ENCODE results near the gene ZBTB24. TPM values are rescaled to one million over a fixed set of nuclear protein-coding genes. Genes with fewer than 3 reads are reported as not detected.
A peak's percentile ranks its signal among the peaks of the same experiment; 100 is the strongest.

Gene ZBTB24
- total RNA-seq = 10 to 100 TPM in 1 of 4 donors, 1 to 10 TPM in 3; 3.7 to 10.5 (median 6.1) TPM

GRCh38 chr6:109482905-109483734 is at the start of gene ZBTB24:
Gene ZBTB24, minus strand, starts transcription at chr6:109483219. Its CDS starts 1,193 bp downstream, at chr6:109482026.
- Histone ChIP-seq H3K4me3 (peak within 1 kb of the TSS; percentile 66 to 100 (median 94)), H3K36me3 (peaks cover 0 to 15% of the 10 kb centered on the region in 2 donors), H3K27me3 (no peaks in the 10 kb centered on the region), H3K27ac (peak within 1 kb of the TSS; percentile 84 to 93 (median 88)), H3K4me1 (peaks cover 37 to 46% of the 10 kb centered on the region in 2 donors), H3K9me3 (no peaks in the 10 kb centered on the region)
- intact Hi-C loops (cut with DNase I; ENCODE audit: low total_unique reads) = loop anchor here (1.0 to 10.0 kb wide), 6 partner anchors 26 to 478 kb away; partner anchors contain the start of genes CD164, CEP57L1, PPIL6 and SMPD2
- DNase-seq (peak; percentile 82 to 88), ATAC-seq (peak; percentile 83 to 87)
- in situ Hi-C loops (cut with MboI; ENCODE audit: low sequenced_read_pairs in 4 of 4) = loop anchor here in 2 of 4 donors (10.0 kb wide), 2 partner anchors 48 to 212 kb away; partner anchors contain the start of genes AK9 (in 2 of the 2) and FIG4 (in 2 of the 2)
- TF ChIP-seq CTCF (IDR thresholded peaks at IDR 0.05 in 4 of 5, conservative IDR thresholded peaks at IDR 0.05 in 1 of 5) = no peak
- TF ChIP-seq POLR2A (IDR thresholded peaks at IDR 0.05) = peak; percentile 75 to 89

DNA sequence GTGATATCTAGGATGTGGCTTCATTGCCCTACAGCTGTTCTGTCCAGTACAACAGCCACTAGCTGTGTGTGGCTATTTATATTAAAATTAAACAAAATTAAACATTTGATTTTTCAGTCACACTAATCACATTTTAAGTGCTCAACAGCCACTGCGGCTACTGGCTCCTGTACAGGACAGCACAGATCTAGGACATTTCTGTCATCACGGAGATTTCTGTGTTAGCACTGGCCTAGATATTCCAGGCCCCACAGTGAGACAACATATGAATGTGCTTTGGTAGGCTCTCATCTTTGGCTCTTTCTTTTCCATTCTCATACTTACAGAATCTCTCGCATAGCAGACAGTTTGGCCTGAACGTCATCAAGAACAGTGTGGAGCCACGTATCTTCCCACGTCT is 48.4 kb upstream of the ZBTB24 start:
- no peak for ATAC-seq
- intact Hi-C loops (cut with DNase I; ENCODE audit: low total_unique reads) = no loop called here

GRCh38 chr6:109527989-109528388 is 45.0 kb upstream of the ZBTB24 start:
- ATAC-seq (no peak), DNase-seq (no peak)
- no peak overlapping the region for H3K4me3 ChIP-seq
- no peaks in the 10 kb centered on the region for H3K4me1 ChIP-seq
- TF ChIP-seq POLR2A (IDR thresholded peaks at IDR 0.05) (no peak), CTCF (IDR thresholded peaks at IDR 0.05 in 4 of 5, conservative IDR thresholded peaks at IDR 0.05 in 1 of 5) (no peak)
- H3K36me3 ChIP-seq = no peaks in the 10 kb centered on the region
- no peaks in the 10 kb centered on the region for H3K27me3 ChIP-seq
- in situ Hi-C loops (cut with MboI; ENCODE audit: low sequenced_read_pairs in 4 of 4) = loop anchor here in 2 of 4 donors (25.0 kb wide), 2 partner anchors 509 to 859 kb away; no protein-coding TSS in a partner anchor
- H3K9me3 ChIP-seq = no peaks in the 10 kb centered on the region
- H3K27ac ChIP-seq = no peak overlapping the region
- intact Hi-C loops (cut with DNase I; ENCODE audit: low total_unique reads) = loop anchor here (10.0 kb wide), 1 partner anchor 507 kb away; no protein-coding TSS in a partner anchor

More for the DNA sequence above, 48.4 kb upstream of the ZBTB24 start:
- TF ChIP-seq CTCF (IDR thresholded peaks at IDR 0.05 in 4 of 5, conservative IDR thresholded peaks at IDR 0.05 in 1 of 5) (no peak), POLR2A (IDR thresholded peaks at IDR 0.05) (no peak)
- no peaks in the 10 kb centered on the region for H3K36me3 ChIP-seq
- H3K4me1 ChIP-seq = no peaks in the 10 kb centered on the region
- H3K9me3 ChIP-seq = no peaks in the 10 kb centered on the region
- in situ Hi-C loops (cut with MboI; ENCODE audit: low sequenced_read_pairs in 4 of 4) = loop anchor here in 2 of 4 donors (25.0 kb wide), 2 partner anchors 506 to 856 kb away; no protein-coding TSS in a partner anchor
- no peak for DNase-seq
- no peaks in the 10 kb centered on the region for H3K27me3 ChIP-seq
- H3K4me3 ChIP-seq = no peak overlapping the region
- no peak overlapping the region for H3K27ac ChIP-seq

- in situ Hi-C loops (cut with MboI; ENCODE audit: low sequenced_read_pairs in 4 of 4) = loop anchor here in 2 of 4 donors (25.0 kb wide), 2 partner anchors 510 to 860 kb away; no protein-coding TSS in a partner anchor
- TF ChIP-seq CTCF (IDR thresholded peaks at IDR 0.05 in 4 of 5, conservative IDR thresholded peaks at IDR 0.05 in 1 of 5) (peak; percentile 5 to 49 (median 25)), POLR2A (IDR thresholded peaks at IDR 0.05) (no peak)
- H3K36me3 ChIP-seq = no peaks in the 10 kb centered on the region
These were observed 44.0 kb upstream of the ZBTB24 start for GRCh38 chr6:109526905-109527628.

More at GRCh38 chr6:109526905-109527628, 44.0 kb upstream of the ZBTB24 start:
- Histone ChIP-seq H3K27me3 (no peaks in the 10 kb centered on the region), H3K4me3 (no peak overlapping the region), H3K27ac (no peak overlapping the region), H3K9me3 (no peaks in the 10 kb centered on the region), H3K4me1 (no peaks in the 10 kb centered on the region)
- intact Hi-C loops (cut with DNase I; ENCODE audit: low total_unique reads) = loop anchor here (10.0 kb wide), 1 partner anchor 508 kb away; no protein-coding TSS in a partner anchor
- no peak for DNase-seq
- ATAC-seq = peak in 1 of 2 donors; percentile 36
